Neuronal stem cell (in vitro differentiated cells): ENCODE results near the gene ROR1.
A peak's percentile ranks its signal among the peaks of the same experiment; 100 is the strongest.

Source experiments
- DNase-seq: peaks from one replicate; pipeline ENCODE4 v3.0.0-alpha.2; 2013; ENCODE audit warnings: low spot score
- H2AFZ ChIP-seq: one replicate; pipeline ENCODE4 v1.6.1; 2013; ENCODE audit warnings: mild to moderate bottlenecking, low read length, inconsistent platforms
- H2AK5ac ChIP-seq: 2 replicates; pipeline ENCODE4 v1.6.1; 2013; ENCODE audit warnings: low read depth, mild to moderate bottlenecking, inconsistent platforms, low read length, moderate library complexity, mixed read lengths
- H2BK120ac ChIP-seq: 2 replicates; pipeline ENCODE4 v1.6.1; 2013; ENCODE audit warnings: low read depth, mild to moderate bottlenecking, inconsistent platforms, low read length, moderate library complexity, mixed read lengths
- H2BK12ac ChIP-seq: one replicate; pipeline ENCODE4 v1.6.1; 2013; ENCODE audit warnings: low read length, inconsistent platforms
- H2BK15ac ChIP-seq: 2 replicates; pipeline ENCODE4 v1.6.1; 2013; ENCODE audit warnings: mild to moderate bottlenecking, low read length, inconsistent platforms, mixed read lengths
- H2BK5ac ChIP-seq: one replicate; pipeline ENCODE4 v1.6.1; 2013; ENCODE audit warnings: inconsistent platforms, mild to moderate bottlenecking, low read length, moderate library complexity
- H3K14ac ChIP-seq: one replicate; pipeline ENCODE4 v1.6.1; 2013; ENCODE audit warnings: low read length, inconsistent platforms
- H3K18ac ChIP-seq: 2 replicates; pipeline ENCODE4 v1.6.1; 2013; ENCODE audit warnings: low read length, inconsistent platforms
- H3K23ac ChIP-seq: 2 replicates; pipeline ENCODE4 v1.6.1; 2013; ENCODE audit warnings: low read depth, mild to moderate bottlenecking, mixed read lengths, low read length, inconsistent platforms; ENCODE audit not compliant: poor library complexity
- H3K27ac ChIP-seq: replicated peaks from 3 replicates; pipeline ENCODE4 v1.5.1; 2013; ENCODE audit warnings: low read length, inconsistent platforms
- H3K27me3 ChIP-seq, 3 experiments: 2 replicates each; pipeline ENCODE4 v1.6.1; 2013; ENCODE audit warnings: low read length in 3 of 3, mild to moderate bottlenecking in 2 of 3, inconsistent platforms in 1 of 3, low read depth in 1 of 3, mixed read lengths in 1 of 3, moderate library complexity in 1 of 3; ENCODE audit not compliant: control insufficient read depth in 3 of 3, insufficient read depth in 3 of 3
- H3K36me3 ChIP-seq, 2 donors: replicated peaks in 1 of 2; 2 replicates each; pipeline ENCODE4 v1.6.1; 2013; ENCODE audit warnings: low read length in 2 of 2; ENCODE audit not compliant: control insufficient read depth in 2 of 2, insufficient read depth in 2 of 2
- H3K4ac ChIP-seq: 2 replicates; pipeline ENCODE4 v1.6.1; 2013; ENCODE audit warnings: inconsistent platforms, mild to moderate bottlenecking, low read length, moderate library complexity
- H3K4me1 ChIP-seq, 2 donors: 1 replicate in 1 of 2; 2 replicates in 1 of 2; pipeline ENCODE4 v1.6.1; 2013; ENCODE audit warnings: low read length in 2 of 2, low read depth in 1 of 2; ENCODE audit not compliant: control insufficient read depth in 2 of 2, insufficient read depth in 1 of 2
- H3K4me2 ChIP-seq: one replicate; pipeline ENCODE4 v1.6.1; 2013; ENCODE audit warnings: mild to moderate bottlenecking, low read length, inconsistent platforms; ENCODE audit not compliant: insufficient read depth, poor library complexity, severe bottlenecking
- H3K4me3 ChIP-seq, 2 donors: 2 replicates each; pipeline ENCODE4 v1.5.1; 2013; ENCODE audit warnings: low read length in 2 of 2, mild to moderate bottlenecking in 2 of 2, inconsistent platforms in 1 of 2, moderate library complexity in 1 of 2
- H3K79me1 ChIP-seq: one replicate; pipeline ENCODE4 v1.6.1; 2013; ENCODE audit warnings: low read depth, mild to moderate bottlenecking, inconsistent platforms, low read length, moderate library complexity
- H3K9ac ChIP-seq: one replicate; pipeline ENCODE4 v1.6.1; 2013; ENCODE audit warnings: mild to moderate bottlenecking, low read depth, low read length, inconsistent platforms; ENCODE audit not compliant: poor library complexity
- H3K9me3 ChIP-seq, 2 donors: replicated peaks in 1 of 2; 2 replicates each; pipeline versions ENCODE3 to v1.6.1; 2013; ENCODE audit warnings: low read length in 2 of 2, mild to moderate bottlenecking in 2 of 2, inconsistent platforms in 1 of 2, low read depth in 1 of 2, mixed read lengths in 1 of 2, moderate library complexity in 1 of 2; ENCODE audit not compliant: control insufficient read depth in 2 of 2, insufficient read depth in 1 of 2
- H4K8ac ChIP-seq: one replicate; pipeline ENCODE4 v1.6.1; 2013; ENCODE audit warnings: low read depth, mild to moderate bottlenecking, inconsistent platforms, low read length, moderate library complexity
- H4K91ac ChIP-seq: one replicate; pipeline ENCODE4 v1.6.1; 2013; ENCODE audit warnings: low read length, low read depth, mild to moderate bottlenecking, inconsistent platforms; ENCODE audit not compliant: poor library complexity
- WGBS, 2 donors: extraction: QIAGEN DNeasy Blood & Tissue Kit; methylation state at CpG; one replicate each; pipeline ENCODE4 v1.1.7; 2013; ENCODE audit warnings: missing lambda C conversion rate in 2 of 2, mixed read lengths in 1 of 2; ENCODE audit not compliant: insufficient read length in 2 of 2, insufficient replicate concordance in 1 of 2; ENCODE audit errors: extremely low coverage in 2 of 2; 5-methylcytosine and 5-hydroxymethylcytosine counted together

Gene ROR1

DNA sequence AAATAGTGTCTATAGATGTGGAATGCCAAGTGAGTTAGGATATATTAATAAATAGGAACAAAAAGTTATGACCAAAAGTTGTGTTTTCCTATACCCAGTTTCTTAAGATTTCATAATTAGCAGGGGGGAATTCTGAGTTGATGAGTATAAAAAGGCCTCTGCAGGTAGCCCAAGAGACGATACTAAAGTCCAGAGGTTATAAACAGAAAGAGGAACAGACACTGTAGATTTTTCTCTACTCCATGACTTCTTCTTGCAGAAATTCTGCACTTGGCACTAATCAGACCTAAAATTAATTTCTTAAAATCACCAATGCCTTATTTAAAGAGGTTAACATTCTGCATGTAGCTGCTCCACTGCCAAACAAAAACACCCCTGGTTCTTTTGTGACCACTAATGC is 62.6 kb downstream of the ROR1 start:
- Histone ChIP-seq H4K8ac (no peak overlapping the region), H3K23ac (no peak overlapping the region), H3K18ac (no peak overlapping the region), H3K27ac (no peak overlapping the region), H3K9me3 (no peaks in the 10 kb centered on the region), H2BK12ac (no peak overlapping the region), H3K4me1 (peaks cover 6% of the 10 kb centered on the region in 2 donors), H3K27me3 (no peaks in the 10 kb centered on the region), H3K4me2 (no peak overlapping the region), H3K9ac (no peak overlapping the region), H2BK5ac (no peak overlapping the region), H2AK5ac (no peak overlapping the region), H4K91ac (no peak overlapping the region), H2AFZ (no peak overlapping the region), H3K4ac (no peak overlapping the region), H3K79me1 (no peaks in the 10 kb centered on the region), H3K4me3 (no peak overlapping the region), H2BK15ac (no peak overlapping the region), H3K36me3 (no peaks in the 10 kb centered on the region), H3K14ac (no peak overlapping the region), H2BK120ac (no peak overlapping the region)
- no peak for DNase-seq
- no CpG with 5 or more reads among the region's 1 CpG for WGBS, 2 donors

DNA sequence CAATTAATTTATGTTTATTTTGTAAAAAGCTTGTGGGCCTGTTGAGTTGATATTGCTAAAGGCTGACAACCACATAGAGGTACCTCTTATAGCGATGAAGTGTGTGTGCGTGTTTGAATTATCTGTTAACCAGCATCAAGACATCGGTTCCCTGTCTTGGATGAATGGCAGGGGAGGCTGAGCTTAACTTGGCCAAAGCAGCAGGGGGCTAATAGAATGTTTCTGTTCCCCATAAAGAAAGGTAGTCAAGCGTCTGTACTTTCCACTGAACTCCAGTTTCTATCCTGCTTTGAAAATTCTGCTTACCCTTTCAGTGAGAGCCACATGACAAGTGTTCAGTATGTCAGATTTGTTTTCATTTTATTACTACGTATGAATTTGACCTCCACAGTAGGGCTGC is 63.0 kb downstream of the ROR1 start:
- H4K8ac ChIP-seq, result no peak overlapping the region
- no peak overlapping the region for H3K9ac ChIP-seq
- H2BK15ac ChIP-seq, result no peak overlapping the region
- no peak overlapping the region for H3K14ac ChIP-seq
- H3K4me3 ChIP-seq, result no peak overlapping the region
- no CpG with 5 or more reads among the region's 5 CpGs for WGBS, 2 donors
- H2AFZ ChIP-seq, result no peak overlapping the region
- H2BK12ac ChIP-seq, result no peak overlapping the region
- H3K79me1 ChIP-seq, result no peaks in the 10 kb centered on the region
- no peak overlapping the region for H3K23ac ChIP-seq
- H3K4me2 ChIP-seq, result no peak overlapping the region
- H4K91ac ChIP-seq, result no peak overlapping the region
- no peak overlapping the region for H3K4ac ChIP-seq
- no peaks in the 10 kb centered on the region for H3K27me3 ChIP-seq
- no peaks in the 10 kb centered on the region for H3K9me3 ChIP-seq
- H2BK5ac ChIP-seq, result no peak overlapping the region
- H3K4me1 ChIP-seq, result peaks cover 6% of the 10 kb centered on the region in 2 donors
- no peak overlapping the region for H2BK120ac ChIP-seq
- DNase-seq, result peak; percentile 39
- no peaks in the 10 kb centered on the region for H3K36me3 ChIP-seq
- no peak overlapping the region for H2AK5ac ChIP-seq
- H3K18ac ChIP-seq, result no peak overlapping the region
- no peak overlapping the region for H3K27ac ChIP-seq

- no peak overlapping the region for H3K14ac ChIP-seq
- no peak overlapping the region for H3K4me2 ChIP-seq
- no peak overlapping the region for H3K9ac ChIP-seq
- no CpG with 5 or more reads among the region's 7 CpGs for WGBS, 2 donors
- H2AK5ac ChIP-seq, result peak overlapping the region; percentile 44
- no peak overlapping the region for H3K23ac ChIP-seq
- H3K27ac ChIP-seq, result no peak overlapping the region
- no peaks in the 10 kb centered on the region for H3K27me3 ChIP-seq
- H4K8ac ChIP-seq, result no peak overlapping the region
- no peaks in the 10 kb centered on the region for H3K9me3 ChIP-seq
- no peak for DNase-seq
- H3K4me3 ChIP-seq, result no peak overlapping the region
- peaks cover 7 to 20% of the 10 kb centered on the region in 2 donors for H3K4me1 ChIP-seq
- no peaks in the 10 kb centered on the region for H3K79me1 ChIP-seq
- H2BK120ac ChIP-seq, result no peak overlapping the region
- no peak overlapping the region for H2BK12ac ChIP-seq
- H2BK5ac ChIP-seq, result no peak overlapping the region
- H2AFZ ChIP-seq, result no peak overlapping the region
- no peaks in the 10 kb centered on the region for H3K36me3 ChIP-seq
- H2BK15ac ChIP-seq, result no peak overlapping the region
- H3K4ac ChIP-seq, result no peak overlapping the region
- no peak overlapping the region for H3K18ac ChIP-seq
- no peak overlapping the region for H4K91ac ChIP-seq
These were observed 69.2 kb downstream of the ROR1 start for GRCh38 chr1:63843010-63843409.

DNA sequence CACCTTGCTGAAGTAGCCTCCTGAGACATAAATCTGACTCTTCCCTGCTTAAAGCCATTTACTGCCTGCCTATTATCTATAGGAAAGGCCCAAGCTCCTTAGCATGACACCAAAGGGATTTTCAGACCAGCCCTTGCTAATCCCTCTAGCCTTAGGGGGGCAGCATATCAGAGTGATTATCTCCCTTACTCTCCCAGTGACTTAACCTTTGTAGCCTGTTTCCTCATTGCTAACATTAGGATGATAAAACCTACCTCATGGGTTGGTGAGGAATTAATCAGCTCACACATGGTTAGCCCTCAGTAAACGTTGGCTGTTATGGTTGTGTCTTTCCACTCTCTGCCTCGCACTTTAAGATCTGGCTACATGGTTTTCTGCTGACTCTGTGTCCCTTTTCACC is 70.1 kb downstream of the ROR1 start:
- H3K9me3 ChIP-seq, result no peaks in the 10 kb centered on the region
- no peak overlapping the region for H2BK12ac ChIP-seq
- no peak overlapping the region for H2BK120ac ChIP-seq
- no peak overlapping the region for H2AK5ac ChIP-seq
- no peak overlapping the region for H3K4ac ChIP-seq
- H3K79me1 ChIP-seq, result no peaks in the 10 kb centered on the region
- no peak for DNase-seq
- no peak overlapping the region for H4K91ac ChIP-seq
- H3K36me3 ChIP-seq, result no peaks in the 10 kb centered on the region
- no peak overlapping the region for H2AFZ ChIP-seq
- no peak overlapping the region for H2BK5ac ChIP-seq
- no peak overlapping the region for H3K9ac ChIP-seq
- no peak overlapping the region for H3K4me3 ChIP-seq
- H3K14ac ChIP-seq, result no peak overlapping the region
- no peak overlapping the region for H3K27ac ChIP-seq
- H4K8ac ChIP-seq, result no peak overlapping the region
- no peak overlapping the region for H3K23ac ChIP-seq
- no CpG with 5 or more reads among the region's 2 CpGs for WGBS, 2 donors
- no peak overlapping the region for H2BK15ac ChIP-seq
- H3K27me3 ChIP-seq, result no peaks in the 10 kb centered on the region
- H3K4me2 ChIP-seq, result no peak overlapping the region
- peaks cover 9 to 23% of the 10 kb centered on the region in 2 donors for H3K4me1 ChIP-seq
- no peak overlapping the region for H3K18ac ChIP-seq
